Smooth muscle cell (in vitro differentiated cells): ENCODE data around the gene ZFP36L1. TPM values are rescaled to one million over a fixed set of nuclear protein-coding genes. Genes with fewer than 3 reads are reported as not detected.

Experiments
- DNase-seq: peaks from one replicate; lab custom pipeline; 2025; ENCODE audit not compliant: unreplicated experiment; lab: John Stamatoyannopoulos, UW
- H2AFZ ChIP-seq: fragments of 200-600 bp; sonication (generic); 2 replicates; pipeline ENCODE4 v1.6.0; 2016; ENCODE audit warnings: antibody characterized with exemption, low read depth, mild to moderate bottlenecking
- H3F3A ChIP-seq: fragments of 200-600 bp; sonication (generic); 2 replicates; pipeline ENCODE4 v1.6.0; 2017; ENCODE audit warnings: antibody characterized with exemption, low read depth
- H3K27ac ChIP-seq: fragments of 200-600 bp; sonication (generic); 2 replicates; pipeline ENCODE4 v1.5.1; 2016; ENCODE audit warnings: low read depth, mild to moderate bottlenecking
- H3K27me3 ChIP-seq: fragments of 200-600 bp; sonication (generic); 2 replicates; pipeline ENCODE4 v1.6.1; 2016; ENCODE audit warnings: low read depth, mild to moderate bottlenecking
- H3K36me3 ChIP-seq: fragments of 200-600 bp; sonication (generic); 2 replicates; pipeline ENCODE4 v1.5.1; 2016; ENCODE audit warnings: low read depth
- H3K4me1 ChIP-seq: fragments of 200-600 bp; sonication (generic); 2 replicates; pipeline ENCODE4 v1.5.1; 2016; ENCODE audit warnings: low read depth
- H3K4me2 ChIP-seq: fragments of 200-600 bp; sonication (generic); 2 replicates; pipeline ENCODE4 v1.6.0; 2016; ENCODE audit warnings: mild to moderate bottlenecking
- H3K4me3 ChIP-seq: fragments of 200-600 bp; sonication (generic); 2 replicates; pipeline ENCODE4 v1.5.1; 2016; ENCODE audit warnings: mild to moderate bottlenecking
- H3K79me2 ChIP-seq: fragments of 200-600 bp; sonication (generic); 2 replicates; pipeline ENCODE4 v1.6.0; 2016; ENCODE audit warnings: low read depth, mild to moderate bottlenecking
- H3K9ac ChIP-seq: fragments of 200-600 bp; sonication (generic); 2 replicates; pipeline ENCODE4 v1.6.0; 2016; ENCODE audit warnings: low read depth
- H3K9me3 ChIP-seq: fragments of 200-600 bp; sonication (generic); replicated peaks from 2 replicates; pipeline ENCODE4 v1.5.1; 2016; ENCODE audit warnings: low read depth
- H4K20me1 ChIP-seq: fragments of 200-600 bp; sonication (generic); 2 replicates; pipeline ENCODE4 v1.6.0; 2016; ENCODE audit warnings: low read depth
- WGBS: methylation state at CpG from one replicate; pipeline ENCODE4 v1.1.7; 2016; ENCODE audit warnings: low lambda C conversion rate; 5-methylcytosine and 5-hydroxymethylcytosine counted together
- polyA plus RNA-seq: library from polyadenylated mRNA; unstranded; fragments of >200 nt; fragmentation: Nextera tagmentation; extraction: Ambion mirVana; gene quantifications from 2 replicates; pipeline ENCODE4 v1.2.1, GENCODE V29; 2016
- total RNA-seq: library from RNA; depleted of rRNA; stranded (reverse); fragments of >200 nt; gene quantifications from 2 replicates; pipeline ENCODE4 v1.2.3, GENCODE V29; 2014
- TF ChIP-seq, protein P1 (sequence below): fragments of 200-600 bp; sonication (generic); IDR thresholded peaks from 2 replicates; pipeline ENCODE4 v1.5.1; 2017; ENCODE audit warnings: borderline replicate concordance, mild to moderate bottlenecking, antibody characterized with exemption; ENCODE audit not compliant: insufficient read depth, poor library complexity, severe bottlenecking

ZFP36L1 gene
- total and polyA plus RNA-seq, 2 experiments from 2014 or later: 166 to 418 TPM

DNA sequence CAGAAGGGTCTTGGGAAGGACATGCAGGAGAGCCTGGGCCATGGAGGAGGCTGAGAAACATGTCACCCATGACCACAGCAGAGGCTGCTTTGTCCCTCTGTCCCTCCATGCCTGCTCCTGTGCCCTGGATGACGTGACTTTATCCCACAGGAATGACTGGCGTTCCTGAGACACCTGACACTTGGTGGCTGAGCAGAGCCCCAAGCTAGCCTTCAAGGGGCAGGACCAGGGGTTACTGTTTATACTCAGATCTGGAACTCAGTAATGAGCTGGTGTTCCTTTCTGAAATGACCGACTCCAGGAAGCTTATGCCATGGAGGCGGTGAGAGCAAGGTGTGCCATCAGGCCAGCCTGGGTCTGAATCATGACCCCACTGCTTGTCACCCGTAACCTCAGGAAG is 44.2 kb downstream of the ZFP36L1 start:
- no peak for DNase-seq
- Histone ChIP-seq H3K27me3 (no peaks in the 10 kb centered on the region), H3K4me1 (peaks cover 15% of the 10 kb centered on the region), H3K9ac (peak overlapping the region; percentile 36), H3K4me3 (no peak overlapping the region), H3K4me2 (peak overlapping the region; percentile 32), H3K9me3 (no peaks in the 10 kb centered on the region), H2AFZ (no peak overlapping the region), H3K27ac (peak overlapping the region; percentile 86), H4K20me1 (no peaks in the 10 kb centered on the region), H3K79me2 (no peaks in the 10 kb centered on the region), H3F3A (peaks cover 3% of the 10 kb centered on the region), H3K36me3 (no peaks in the 10 kb centered on the region)
- TF ChIP-seq, protein P1, sequence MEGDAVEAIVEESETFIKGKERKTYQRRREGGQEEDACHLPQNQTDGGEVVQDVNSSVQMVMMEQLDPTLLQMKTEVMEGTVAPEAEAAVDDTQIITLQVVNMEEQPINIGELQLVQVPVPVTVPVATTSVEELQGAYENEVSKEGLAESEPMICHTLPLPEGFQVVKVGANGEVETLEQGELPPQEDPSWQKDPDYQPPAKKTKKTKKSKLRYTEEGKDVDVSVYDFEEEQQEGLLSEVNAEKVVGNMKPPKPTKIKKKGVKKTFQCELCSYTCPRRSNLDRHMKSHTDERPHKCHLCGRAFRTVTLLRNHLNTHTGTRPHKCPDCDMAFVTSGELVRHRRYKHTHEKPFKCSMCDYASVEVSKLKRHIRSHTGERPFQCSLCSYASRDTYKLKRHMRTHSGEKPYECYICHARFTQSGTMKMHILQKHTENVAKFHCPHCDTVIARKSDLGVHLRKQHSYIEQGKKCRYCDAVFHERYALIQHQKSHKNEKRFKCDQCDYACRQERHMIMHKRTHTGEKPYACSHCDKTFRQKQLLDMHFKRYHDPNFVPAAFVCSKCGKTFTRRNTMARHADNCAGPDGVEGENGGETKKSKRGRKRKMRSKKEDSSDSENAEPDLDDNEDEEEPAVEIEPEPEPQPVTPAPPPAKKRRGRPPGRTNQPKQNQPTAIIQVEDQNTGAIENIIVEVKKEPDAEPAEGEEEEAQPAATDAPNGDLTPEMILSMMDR: no peak
- whole genome bisulfite sequencing: 84% methylated on average over 5 of the region's 5 CpGs

DNA sequence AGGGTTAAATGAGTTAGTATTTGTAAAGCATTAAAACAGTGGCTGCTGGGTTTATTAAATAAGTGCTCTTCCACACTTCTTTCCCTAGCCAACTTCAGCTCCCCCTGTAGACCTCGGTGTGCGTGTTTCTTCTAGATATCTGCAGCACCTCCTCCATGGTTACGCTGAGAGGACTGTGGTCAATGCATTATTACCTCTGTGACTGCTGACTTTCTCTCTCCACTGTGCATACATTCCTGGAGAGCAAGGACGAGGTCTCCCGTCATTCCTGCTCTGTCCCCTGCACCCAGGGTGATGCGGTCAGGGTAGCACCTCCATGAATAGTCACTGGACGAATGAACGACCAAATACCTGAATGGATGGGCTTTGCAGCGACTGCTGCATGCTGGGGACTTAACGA is 44.6 kb downstream of the ZFP36L1 start:
- H2AFZ ChIP-seq: no peak overlapping the region
- no peaks in the 10 kb centered on the region for H3K79me2 ChIP-seq
- no peaks in the 10 kb centered on the region for H3K27me3 ChIP-seq
- TF ChIP-seq, protein P1: no peak
- H3K27ac ChIP-seq: no peak overlapping the region
- H3K4me2 ChIP-seq: no peak overlapping the region
- no peaks in the 10 kb centered on the region for H3K36me3 ChIP-seq
- H4K20me1 ChIP-seq: no peaks in the 10 kb centered on the region
- no peaks in the 10 kb centered on the region for H3K9me3 ChIP-seq
- H3F3A ChIP-seq: peaks cover 3% of the 10 kb centered on the region
- H3K9ac ChIP-seq: no peak overlapping the region
- no peak for DNase-seq
- H3K4me3 ChIP-seq: no peak overlapping the region
- 87% methylated on average over 10 of the region's 10 CpGs for WGBS
- peaks cover 15% of the 10 kb centered on the region for H3K4me1 ChIP-seq

DNA sequence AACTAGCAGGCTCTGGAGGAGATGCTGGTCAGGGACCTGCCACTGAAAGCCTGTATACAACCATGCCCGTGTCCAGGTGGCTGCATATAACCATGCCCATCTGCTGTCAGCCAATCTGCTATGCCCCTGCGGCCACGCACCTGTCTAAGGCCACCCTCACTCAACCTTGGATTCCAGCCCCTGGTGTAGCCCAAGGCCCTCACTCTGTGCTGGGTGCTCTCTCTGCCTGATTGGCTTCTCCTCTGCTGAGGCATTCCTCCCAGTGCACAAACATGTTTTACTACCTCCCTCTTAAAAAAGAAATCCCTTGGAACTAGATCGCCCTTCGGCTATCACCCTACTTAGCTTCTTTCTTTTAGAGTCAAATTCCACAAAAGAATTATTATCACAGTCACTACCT is 45.5 kb downstream of the ZFP36L1 start:
- Histone ChIP-seq H3K27ac (no peak overlapping the region), H4K20me1 (no peaks in the 10 kb centered on the region), H3K36me3 (no peaks in the 10 kb centered on the region), H3K4me3 (no peak overlapping the region), H3K4me2 (no peak overlapping the region), H3K4me1 (peaks cover 15% of the 10 kb centered on the region), H3K9me3 (no peaks in the 10 kb centered on the region), H3K79me2 (no peaks in the 10 kb centered on the region), H2AFZ (no peak overlapping the region), H3F3A (peaks cover 3% of the 10 kb centered on the region), H3K9ac (no peak overlapping the region), H3K27me3 (no peaks in the 10 kb centered on the region)
- no peak for DNase-seq
- whole genome bisulfite sequencing: 77% methylated on average over 5 of the region's 5 CpGs
- TF ChIP-seq, protein P1: no peak

DNA sequence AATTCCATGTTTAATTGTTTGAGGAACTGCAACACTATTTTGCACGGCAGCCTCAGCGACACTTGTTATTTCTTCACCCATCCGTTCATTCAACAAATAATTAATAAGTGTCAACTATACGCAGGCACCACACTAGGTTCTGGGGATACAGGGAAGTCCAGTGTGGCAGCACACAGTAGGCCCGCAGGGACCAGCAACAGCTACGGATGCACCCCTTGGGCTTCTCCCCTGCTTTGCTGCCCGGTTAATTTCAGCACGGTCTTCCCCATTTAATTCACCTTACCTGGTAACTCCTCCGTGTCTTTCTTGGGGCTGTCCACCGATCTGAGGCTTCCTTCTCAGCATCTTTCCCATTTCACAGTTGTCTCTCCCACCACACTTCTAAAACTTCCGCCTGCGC is 48.3 kb downstream of the ZFP36L1 start:
- Histone ChIP-seq H3K27ac (no peak overlapping the region), H3K4me1 (peaks cover 10% of the 10 kb centered on the region), H3K27me3 (no peaks in the 10 kb centered on the region), H3F3A (no peaks in the 10 kb centered on the region), H3K9ac (no peak overlapping the region), H3K9me3 (no peaks in the 10 kb centered on the region), H4K20me1 (no peaks in the 10 kb centered on the region), H3K4me3 (no peak overlapping the region), H3K79me2 (no peaks in the 10 kb centered on the region), H3K4me2 (no peak overlapping the region), H2AFZ (no peak overlapping the region), H3K36me3 (no peaks in the 10 kb centered on the region)
- 96% methylated on average over 12 of the region's 12 CpGs for WGBS
- TF ChIP-seq, protein P1: no peak
- DNase-seq: no peak
